ENCODE data around the gene NELFA.

GRCh38 chr4:1970926-1971325 lies 37.8 kb downstream of the NELFA start:
- TF ChIP-seq ZNF274 (IDR thresholded peaks at IDR 0.05; ENCODE audit: low read depth, low read length) (no peak), SUZ12 (IDR thresholded peaks at IDR 0.05; ENCODE audit: extremely low read depth, insufficient read depth, insufficient read length) (no peak), YY1 (IDR thresholded peaks at IDR 0.05; ENCODE audit: insufficient read depth, insufficient read length) (no peak)
